ENCODE data around the gene MALAT1. TPM values are rescaled to one million over a fixed set of nuclear protein-coding genes. Genes with fewer than 3 reads are reported as not detected.

Gene MALAT1
- total and polyA plus RNA-seq, 10 of the 15 experiments (the other 5 are each of a cell fraction or from before 2014, with no cell fraction given) = 448 to 8,160 (median 2,019) TPM

- H3K4me1 ChIP-seq (ENCODE audit: control insufficient read depth, insufficient read depth, low read length) = peaks cover 85% of the 10 kb centered on the region
- ChIA-PET POLR2A (interaction anchor here (0.6 to 16.2 kb wide), 13 partner anchors 5 to 712 kb away, joined by 3 to 429 read pairs (median 6); partner anchors contain the start of genes DPF2, MALAT1 and NEAT1), CTCF (interaction anchor here (1.5 to 27.9 kb wide), 5 partner anchors 16 to 75 kb away, joined by 5 to 728 read pairs (median 10); partner anchors contain the start of gene NEAT1), RAD21 (ENCODE audit: unreplicated experiment) (interaction anchor here (1.1 to 14.2 kb wide), 5 partner anchors 14 to 69 kb away, joined by 3 to 282 read pairs (median 30); partner anchors contain the start of gene NEAT1), SMC1A (ENCODE audit: uncharacterized antibody, unreplicated experiment) (interaction anchor here (1.0 to 15.8 kb wide), 6 partner anchors 9 to 71 kb away, joined by 4 to 146 read pairs (median 17); no protein-coding TSS in a partner anchor)
- H3K9me3 ChIP-seq (replicated peaks; ENCODE audit: control insufficient read depth, insufficient read depth, low read length) = no peaks in the 10 kb centered on the region
- H3K36me3 ChIP-seq (ENCODE audit: control insufficient read depth in 2 of 2, insufficient read depth in 2 of 2, low read length in 1 of 2) = no peaks in the 10 kb centered on the region
- H3K4me3 ChIP-seq = 0 out of 2 replicates have a peak overlapping the region, but pooled peaks have one; percentile 61
- ATAC-seq (no peak), DNase-seq (ENCODE audit: low read depth, low spot score) (no peak), FAIRE-seq (no peak)
- intact Hi-C loops (cut with micrococcal nuclease; ENCODE audit: unreplicated experiment) (no loop called here), in situ Hi-C loops (cut with MboI) (no loop called here)
- WGBS (ENCODE audit: insufficient coverage, insufficient replicate concordance, low lambda C conversion rate, missing lambda C conversion rate) = 88% methylated on average over 3 of the region's 3 CpGs
- H3K27ac ChIP-seq (ENCODE audit: control insufficient read depth, insufficient read depth) = peak overlapping the region; percentile 100
- peak overlapping the region; percentile 81 for H3K9ac ChIP-seq (ENCODE audit: control insufficient read depth, insufficient read depth, low read length)
- no TSS peak for BruUV-seq (replicated peaks)
- peak overlapping the region; percentile 77 for H3K4me2 ChIP-seq (ENCODE audit: control insufficient read depth, insufficient read depth)
- no peaks in the 10 kb centered on the region for H4K20me1 ChIP-seq (ENCODE audit: control insufficient read depth, insufficient read depth)
- no peaks in the 10 kb centered on the region for H3K27me3 ChIP-seq (replicated peaks in 1 of 2; ENCODE audit: control insufficient read depth in 2 of 2, insufficient read depth in 2 of 2, low read length in 1 of 2)
- TF ChIP-seq MTA2 (IDR thresholded peaks at IDR 0.05; ENCODE audit: low read depth) (no peak), CHD2 (IDR thresholded peaks at IDR 0.05; ENCODE audit: borderline replicate concordance, low read depth, low read length) (no peak), MTA3 (IDR thresholded peaks at IDR 0.05; ENCODE audit: borderline replicate concordance, low read length) (no peak), RB1 (IDR thresholded peaks at IDR 0.05; ENCODE audit: borderline replicate concordance) (no peak), ZNF622 (IDR thresholded peaks at IDR 0.05) (no peak), SUZ12 (IDR thresholded peaks at IDR 0.05; ENCODE audit: unreplicated experiment) (no peak), JUND (IDR thresholded peaks at IDR 0.05; ENCODE audit: low read depth, low read length) (no peak), NRF1 (conservative IDR thresholded peaks at IDR 0.05; ENCODE audit: low read depth, low read length) (no peak), CTCF (IDR thresholded peaks at IDR 0.05 in 2 of 3, conservative IDR thresholded peaks at IDR 0.05 in 1 of 3; ENCODE audit: control insufficient read depth in 2 of 3, extremely low read depth in 1 of 3, insufficient read depth in 1 of 3, low read depth in 3 of 3, low read length in 3 of 3) (no peak), EP300 (IDR thresholded peaks at IDR 0.05; ENCODE audit: borderline replicate concordance in 1 of 2, control insufficient read depth in 1 of 2, low read depth in 2 of 2, low read length in 2 of 2) (no peak), RBBP5 (conservative IDR thresholded peaks at IDR 0.05) (no peak), MXI1 (IDR thresholded peaks at IDR 0.05; ENCODE audit: low read depth, low read length) (no peak), NFXL1 (IDR thresholded peaks at IDR 0.05; ENCODE audit: borderline replicate concordance) (no peak), NFYB (IDR thresholded peaks at IDR 0.05; ENCODE audit: insufficient read depth, low read depth, low read length) (no peak), BCL11A (IDR thresholded peaks at IDR 0.05; ENCODE audit: low read depth, low read length) (no peak), SMC3 (IDR thresholded peaks at IDR 0.05; ENCODE audit: borderline replicate concordance, low read length) (no peak), ESRRA (IDR thresholded peaks at IDR 0.05; ENCODE audit: low read length) (no peak), ZBTB11 (CRISPR knock-in tag; IDR thresholded peaks at IDR 0.05) (no peak), NFYA (IDR thresholded peaks at IDR 0.05; ENCODE audit: borderline replicate concordance, low read depth, low read length) (no peak), NR2C2 (IDR thresholded peaks at IDR 0.05; ENCODE audit: borderline replicate concordance, control insufficient read depth, insufficient read length, low read depth) (no peak)
- H2AFZ ChIP-seq (ENCODE audit: control insufficient read depth, low read depth, low read length) = no peak overlapping the region
- H3K79me2 ChIP-seq (ENCODE audit: control insufficient read depth, insufficient read depth, low read length) = peaks cover 44% of the 10 kb centered on the region
Observed at GRCh38 chr11:65491163-65491465, 7.7 kb upstream of the MALAT1 start.

Data from GM12878 (cell line).